Testis (tissue), 5 donors: ENCODE data around the gene SCUBE3. TPM values are rescaled to one million over a fixed set of nuclear protein-coding genes. Genes with fewer than 3 reads are reported as not detected.

ENCODE experiments used
- DNase-seq: peaks from one replicate; pipeline ENCODE4 v3.0.0-alpha.2; 2019
- H3K27ac ChIP-seq, 2 donors: fragments of 200-600 bp; sonication (generic); one replicate each; pipeline ENCODE4 v1.5.1; 2019
- H3K27me3 ChIP-seq: fragments of 200-600 bp; sonication (generic); one replicate; pipeline ENCODE4 v1.5.1; 2019
- H3K36me3 ChIP-seq: fragments of 200-600 bp; sonication (generic); one replicate; pipeline ENCODE4 v1.5.1; 2017; ENCODE audit warnings: low read depth; ENCODE audit errors: missing control alignments
- H3K4me1 ChIP-seq: fragments of 200-600 bp; sonication (generic); one replicate; pipeline ENCODE4 v1.5.1; 2019
- H3K4me3 ChIP-seq, 2 donors: fragments of 200-600 bp; sonication (generic); one replicate each; pipeline ENCODE4 v1.5.1; 2017 to 2019
- H3K9me3 ChIP-seq: fragments of 200-600 bp; sonication (generic); one replicate; pipeline ENCODE4 v1.5.1; 2017
- CTCF ChIP-seq, 3 experiments: fragments of 450-650 bp in 2 of 3; fragments of 200-600 bp in 1 of 3; sonication (generic) in 1 of 3; IDR thresholded peaks; one replicate each; pipeline ENCODE4 v1.5.1; 2016 to 2019; ENCODE audit warnings: antibody characterized with exemption in 3 of 3, mild to moderate bottlenecking in 2 of 3, moderate library complexity in 1 of 3
- POLR2A ChIP-seq: fragments of 450-650 bp; IDR thresholded peaks from one replicate; pipeline ENCODE4 v1.6.1; 2017; ENCODE audit warnings: antibody characterized with exemption, mild to moderate bottlenecking, moderate library complexity
- WGBS, 2 donors: methylation state at CpG; one replicate each; pipeline ENCODE4 v1.1.5; 2018; 5-methylcytosine and 5-hydroxymethylcytosine counted together
- intact Hi-C: fragments of 100-400 bp; cut with DNase I; formaldehyde crosslinking; loops from one replicate; pipeline ENCODE4 v1.15.1; 2023; ENCODE audit warnings: low total_unique reads
- long read RNA-seq, 2 donors: transcript quantifications; one replicate each; lab custom pipeline, GENCODE V29; 2026
- polyA plus RNA-seq: library from polyadenylated mRNA; stranded (reverse); fragments of 350-450 nt; fragmentation: Illumina TruSeq; extraction: RNeasy Lipid Tissue Mini Kit (QIAGEN cat#74804); gene quantifications from one replicate; pipeline ENCODE4 v1.2.3, GENCODE V29; 2014; ENCODE audit warnings: low read depth, low replicate concordance; ENCODE audit not compliant: insufficient read depth
- total RNA-seq, 2 donors: library from RNA; depleted of rRNA; stranded (reverse); fragments of >200 nt; gene quantifications; one replicate each; pipeline ENCODE4 v1.2.3, GENCODE V29; 2016

Gene SCUBE3
- total RNA-seq, result 1 to 10 TPM; 1.7 to 2.0 TPM
- 2.2 TPM for polyA plus RNA-seq
- long read RNA-seq, donor 1, result 0 reads
- long read RNA-seq, donor 2, result 0 reads

GRCh38 chr6:35213824-35214756 lies at the start of gene SCUBE3:
Gene SCUBE3, plus strand, starts transcription at chr6:35213956. Its CDS starts 463 bp downstream, at chr6:35214419.
- Histone ChIP-seq H3K9me3 (no peaks in the 10 kb centered on the region), H3K4me1 (peaks cover 21% of the 10 kb centered on the region), H3K36me3 (no peaks in the 10 kb centered on the region), H3K27ac (no peak within 1 kb of the TSS), H3K27me3 (no peaks in the 10 kb centered on the region), H3K4me3 (peak within 1 kb of the TSS; percentile 53 to 57)
- intact Hi-C loops, result no loop called here
- no peak for TF ChIP-seq POLR2A
- no peak for TF ChIP-seq CTCF (IDR thresholded peaks at IDR 0.05)
- WGBS, 2 donors, result 1 to 2% methylated on average over 43 to 79 of the region's 89 CpGs
- DNase-seq, result peak; percentile 42

GRCh38 chr6:35164277-35164676 lies 49.5 kb upstream of the SCUBE3 start:
- intact Hi-C loops, result no loop called here
- no peak overlapping the region for H3K4me3 ChIP-seq
- no peaks in the 10 kb centered on the region for H3K4me1 ChIP-seq
- TF ChIP-seq CTCF (IDR thresholded peaks at IDR 0.05), result no peak
- TF ChIP-seq POLR2A, result no peak
- WGBS, 2 donors, result 88 to 91% methylated on average over 6 of the region's 6 CpGs
- DNase-seq, result no peak
- no peaks in the 10 kb centered on the region for H3K36me3 ChIP-seq
- no peaks in the 10 kb centered on the region for H3K9me3 ChIP-seq
- no peak overlapping the region for H3K27ac ChIP-seq
- no peaks in the 10 kb centered on the region for H3K27me3 ChIP-seq

GRCh38 chr6:35164868-35165267 lies 48.9 kb upstream of the SCUBE3 start:
- no peaks in the 10 kb centered on the region for H3K27me3 ChIP-seq
- TF ChIP-seq CTCF (IDR thresholded peaks at IDR 0.05) (no peak), POLR2A (no peak)
- no peaks in the 10 kb centered on the region for H3K4me1 ChIP-seq
- H3K4me3 ChIP-seq, result no peak overlapping the region
- WGBS, 2 donors, result 93 to 100% methylated on average over 4 of the region's 4 CpGs
- no peaks in the 10 kb centered on the region for H3K9me3 ChIP-seq
- intact Hi-C loops, result no loop called here
- no peak overlapping the region for H3K27ac ChIP-seq
- no peak for DNase-seq
- no peaks in the 10 kb centered on the region for H3K36me3 ChIP-seq

- H3K4me3 ChIP-seq, result no peak overlapping the region
- no peaks in the 10 kb centered on the region for H3K9me3 ChIP-seq
- TF ChIP-seq POLR2A (no peak), CTCF (IDR thresholded peaks at IDR 0.05) (no peak)
- intact Hi-C loops, result no loop called here
- no peaks in the 10 kb centered on the region for H3K27me3 ChIP-seq
- no peak for DNase-seq
- no peaks in the 10 kb centered on the region for H3K4me1 ChIP-seq
- no peaks in the 10 kb centered on the region for H3K36me3 ChIP-seq
- 78 to 97% methylated on average over 2 of the region's 2 CpGs for WGBS, 2 donors
- H3K27ac ChIP-seq, result no peak overlapping the region
Observed at GRCh38 chr6:35165630-35166071, 48.1 kb upstream of the SCUBE3 start.
